K562 (cell line): ENCODE measurements around the gene GTF2A2. TPM values are rescaled to one million over a fixed set of nuclear protein-coding genes. Genes with fewer than 3 reads are reported as not detected.
A peak's percentile ranks its signal among the peaks of the same experiment; 100 is the strongest.

Experiments
- ADNP ChIP-seq: fragments of 200-800 bp; sonication (Bioruptor generic); IDR thresholded peaks from 2 replicates; pipeline ENCODE4 v1.6.1; 2016; ENCODE audit warnings: missing genetic modification characterization, missing compliant biosample characterization
- BCOR ChIP-seq: fragments of 450-650 bp; IDR thresholded peaks from 2 replicates; pipeline ENCODE4 v1.6.1; 2016
- BMI1 ChIP-seq: fragments of 150-350 bp; IDR thresholded peaks from 2 replicates; pipeline ENCODE4 v1.6.1; 2014; ENCODE audit warnings: low read length
- EP300 ChIP-seq: IDR thresholded peaks from 2 replicates; pipeline ENCODE4 v1.6.1; 2012; ENCODE audit warnings: low read length, improper control_type of control experiment
- ETS2 ChIP-seq: IDR thresholded peaks from 2 replicates; pipeline ENCODE4 v1.6.1; 2016; ENCODE audit warnings: borderline replicate concordance, missing genetic modification characterization, mild to moderate bottlenecking, moderate library complexity, missing compliant biosample characterization; ENCODE audit not compliant: poor library complexity, severe bottlenecking
- JUN ChIP-seq, 2 experiments: sonication (generic) in 1 of 2; formaldehyde crosslinking in 1 of 2; IDR thresholded peaks; 2 replicates each; pipeline versions ENCODE4 v1.6.1 to v1.8.0; 2012 to 2022; ENCODE audit warnings: borderline replicate concordance in 2 of 2, mild to moderate bottlenecking in 2 of 2, improper control_type of control experiment in 1 of 2, low read depth in 1 of 2, low read length in 1 of 2, missing genetic modification reagents in 1 of 2
- MEF2A ChIP-seq: IDR thresholded peaks from 2 replicates; pipeline ENCODE4 v1.6.1; 2011; ENCODE audit warnings: low read depth, mild to moderate bottlenecking, low read length, moderate library complexity; ENCODE audit not compliant: control insufficient read depth
- POLR2B ChIP-seq: fragments of 450-650 bp; IDR thresholded peaks from 2 replicates; pipeline ENCODE4 v1.6.1; 2018; ENCODE audit warnings: low read depth; ENCODE audit not compliant: partially characterized antibody
- POLR2G ChIP-seq: fragments of 200-400 bp; formaldehyde crosslinking; IDR thresholded peaks from 2 replicates; pipeline ENCODE4 v1.6.1; 2017; ENCODE audit warnings: low read depth, mild to moderate bottlenecking, antibody characterized with exemption, low read length, moderate library complexity
- PURB ChIP-seq: sonication (generic); formaldehyde crosslinking; IDR thresholded peaks from 2 replicates; pipeline ENCODE4 v1.9.0; 2021; ENCODE audit warnings: low read depth, mild to moderate bottlenecking, missing genetic modification reagents
- XRCC4 ChIP-seq: IDR thresholded peaks from one replicate; pipeline ENCODE4 v1.6.1; 2011; ENCODE audit not compliant: insufficient read depth, insufficient read length; ENCODE audit errors: extremely low read depth
- ZNF175 ChIP-seq: fragments of 200-800 bp; sonication (Bioruptor generic); IDR thresholded peaks from 2 replicates; pipeline ENCODE4 v1.6.1; 2016; ENCODE audit warnings: low read depth, mild to moderate bottlenecking, missing genetic modification characterization, missing compliant biosample characterization
- polyA plus RNA-seq, 8 experiments: library from polyadenylated mRNA; depleted of rRNA in 4 of 8; stranded (reverse) in 5 of 8; unstranded in 3 of 8; fragments of >200 nt; fragmentation: Nextera tagmentation in 2 of 8; fragmentation: Illumina TruSeq in 1 of 8; extraction: Ambion mirVana in 2 of 8; extraction: Trizol in 1 of 8; gene quantifications; 2 replicates each; pipeline versions ENCODE4 v1.2.1 to v1.2.3, GENCODE V29; 2011 to 2014; ENCODE audit warnings: inconsistent platforms in 1 of 8, missing spikeins in 1 of 8
- total RNA-seq, 7 experiments: library from RNA; depleted of rRNA in 6 of 7; stranded (reverse); fragments of >200 nt in 6 of 7; fragmentation: Illumina TruSeq in 2 of 7; extraction: Trizol in 2 of 7; gene quantifications; 2 replicates each; pipeline versions ENCODE4 v1.2.1 to v1.2.3, GENCODE V29; 2011 to 2021; ENCODE audit warnings: low replicate concordance in 1 of 7
- TF ChIP-seq, protein P1 (sequence below), 2 experiments: fragments of 150-350 bp in 1 of 2; IDR thresholded peaks; 2 replicates each; pipeline ENCODE4 v1.6.1; 2012 to 2016; ENCODE audit warnings: low read depth in 2 of 2, low read length in 2 of 2, mild to moderate bottlenecking in 1 of 2, moderate library complexity in 1 of 2
- TF ChIP-seq, protein P2 (sequence below): fragments of 250-450 bp; sonication (Bioruptor Pico); IDR thresholded peaks from 2 replicates; pipeline ENCODE4 v1.8.0; 2022; ENCODE audit warnings: inconsistent platforms, mild to moderate bottlenecking, moderate library complexity, borderline replicate concordance
- TF ChIP-seq, protein P3 (sequence below): sonication (generic); formaldehyde crosslinking; IDR thresholded peaks from 2 replicates; pipeline ENCODE4 v1.8.1; 2023; ENCODE audit warnings: mild to moderate bottlenecking, missing genetic modification reagents
- TF ChIP-seq, protein P4 (sequence below): sonication (generic); formaldehyde crosslinking; IDR thresholded peaks from 2 replicates; pipeline ENCODE4 v1.8.0; 2022; ENCODE audit warnings: mild to moderate bottlenecking, missing genetic modification reagents, borderline replicate concordance

The GTF2A2 gene
- total and polyA plus RNA-seq, 9 of the 15 experiments (the other 6 are each of a cell fraction or from before 2014, with no cell fraction given), result 128 to 656 (median 172) TPM

DNA sequence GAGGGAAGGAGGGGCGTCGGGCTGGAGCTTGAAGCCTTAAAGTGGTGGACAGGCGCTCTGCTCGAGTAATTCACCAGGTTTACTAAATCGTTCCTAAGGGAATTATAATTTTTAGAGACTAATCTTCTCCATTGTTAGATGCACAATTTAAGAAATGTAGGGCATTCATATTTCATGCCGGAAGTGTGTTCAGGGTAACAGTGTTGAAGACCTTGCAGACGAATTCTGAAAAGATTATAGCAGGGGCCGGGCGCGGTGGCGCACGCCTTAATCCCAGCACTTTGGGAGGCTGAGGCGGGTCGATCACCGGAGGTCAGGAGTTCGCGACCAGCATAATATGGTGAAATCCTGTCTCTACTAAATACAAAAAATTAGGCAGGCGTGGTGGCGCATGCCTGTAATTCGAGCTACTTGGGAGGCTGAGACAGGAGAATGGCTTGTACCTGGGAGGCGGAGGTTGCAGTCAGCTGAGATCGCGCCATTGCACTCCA lies 365 bp upstream of the GTF2A2 start (continued):
- TF ChIP-seq, protein P1, sequence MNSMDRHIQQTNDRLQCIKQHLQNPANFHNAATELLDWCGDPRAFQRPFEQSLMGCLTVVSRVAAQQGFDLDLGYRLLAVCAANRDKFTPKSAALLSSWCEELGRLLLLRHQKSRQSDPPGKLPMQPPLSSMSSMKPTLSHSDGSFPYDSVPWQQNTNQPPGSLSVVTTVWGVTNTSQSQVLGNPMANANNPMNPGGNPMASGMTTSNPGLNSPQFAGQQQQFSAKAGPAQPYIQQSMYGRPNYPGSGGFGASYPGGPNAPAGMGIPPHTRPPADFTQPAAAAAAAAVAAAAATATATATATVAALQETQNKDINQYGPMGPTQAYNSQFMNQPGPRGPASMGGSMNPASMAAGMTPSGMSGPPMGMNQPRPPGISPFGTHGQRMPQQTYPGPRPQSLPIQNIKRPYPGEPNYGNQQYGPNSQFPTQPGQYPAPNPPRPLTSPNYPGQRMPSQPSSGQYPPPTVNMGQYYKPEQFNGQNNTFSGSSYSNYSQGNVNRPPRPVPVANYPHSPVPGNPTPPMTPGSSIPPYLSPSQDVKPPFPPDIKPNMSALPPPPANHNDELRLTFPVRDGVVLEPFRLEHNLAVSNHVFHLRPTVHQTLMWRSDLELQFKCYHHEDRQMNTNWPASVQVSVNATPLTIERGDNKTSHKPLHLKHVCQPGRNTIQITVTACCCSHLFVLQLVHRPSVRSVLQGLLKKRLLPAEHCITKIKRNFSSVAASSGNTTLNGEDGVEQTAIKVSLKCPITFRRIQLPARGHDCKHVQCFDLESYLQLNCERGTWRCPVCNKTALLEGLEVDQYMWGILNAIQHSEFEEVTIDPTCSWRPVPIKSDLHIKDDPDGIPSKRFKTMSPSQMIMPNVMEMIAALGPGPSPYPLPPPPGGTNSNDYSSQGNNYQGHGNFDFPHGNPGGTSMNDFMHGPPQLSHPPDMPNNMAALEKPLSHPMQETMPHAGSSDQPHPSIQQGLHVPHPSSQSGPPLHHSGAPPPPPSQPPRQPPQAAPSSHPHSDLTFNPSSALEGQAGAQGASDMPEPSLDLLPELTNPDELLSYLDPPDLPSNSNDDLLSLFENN (IDR thresholded peaks at IDR 0.05; ENCODE audit: low read depth in 2 of 2, low read length in 2 of 2), result 0 out of 4 replicates have a peak, but pooled peaks of 1 of the 2 experiments have one; percentile 7
- TF ChIP-seq EP300 (no peak), MEF2A (no peak), BMI1 (no peak), PURB (CRISPR knock-in tag) (no peak), BCOR (peak; percentile 18; the same call in 1 of the 2 replicates), ETS2 (tag) (no peak), POLR2G (no peak), JUN (IDR thresholded peaks at IDR 0.05; ENCODE audit: borderline replicate concordance, low read depth, low read length) (no peak), JUN (CRISPR knock-in tag; IDR thresholded peaks at IDR 0.05; ENCODE audit: borderline replicate concordance) (no peak), POLR2B (peak; percentile 7), ADNP (tag) (no peak), XRCC4 (no peak), ZNF175 (CRISPR knock-in tag) (no peak)
- TF ChIP-seq, protein P2, sequence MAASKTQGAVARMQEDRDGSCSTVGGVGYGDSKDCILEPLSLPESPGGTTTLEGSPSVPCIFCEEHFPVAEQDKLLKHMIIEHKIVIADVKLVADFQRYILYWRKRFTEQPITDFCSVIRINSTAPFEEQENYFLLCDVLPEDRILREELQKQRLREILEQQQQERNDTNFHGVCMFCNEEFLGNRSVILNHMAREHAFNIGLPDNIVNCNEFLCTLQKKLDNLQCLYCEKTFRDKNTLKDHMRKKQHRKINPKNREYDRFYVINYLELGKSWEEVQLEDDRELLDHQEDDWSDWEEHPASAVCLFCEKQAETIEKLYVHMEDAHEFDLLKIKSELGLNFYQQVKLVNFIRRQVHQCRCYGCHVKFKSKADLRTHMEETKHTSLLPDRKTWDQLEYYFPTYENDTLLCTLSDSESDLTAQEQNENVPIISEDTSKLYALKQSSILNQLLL (CRISPR knock-in tag), result no peak
- TF ChIP-seq, protein P3, sequence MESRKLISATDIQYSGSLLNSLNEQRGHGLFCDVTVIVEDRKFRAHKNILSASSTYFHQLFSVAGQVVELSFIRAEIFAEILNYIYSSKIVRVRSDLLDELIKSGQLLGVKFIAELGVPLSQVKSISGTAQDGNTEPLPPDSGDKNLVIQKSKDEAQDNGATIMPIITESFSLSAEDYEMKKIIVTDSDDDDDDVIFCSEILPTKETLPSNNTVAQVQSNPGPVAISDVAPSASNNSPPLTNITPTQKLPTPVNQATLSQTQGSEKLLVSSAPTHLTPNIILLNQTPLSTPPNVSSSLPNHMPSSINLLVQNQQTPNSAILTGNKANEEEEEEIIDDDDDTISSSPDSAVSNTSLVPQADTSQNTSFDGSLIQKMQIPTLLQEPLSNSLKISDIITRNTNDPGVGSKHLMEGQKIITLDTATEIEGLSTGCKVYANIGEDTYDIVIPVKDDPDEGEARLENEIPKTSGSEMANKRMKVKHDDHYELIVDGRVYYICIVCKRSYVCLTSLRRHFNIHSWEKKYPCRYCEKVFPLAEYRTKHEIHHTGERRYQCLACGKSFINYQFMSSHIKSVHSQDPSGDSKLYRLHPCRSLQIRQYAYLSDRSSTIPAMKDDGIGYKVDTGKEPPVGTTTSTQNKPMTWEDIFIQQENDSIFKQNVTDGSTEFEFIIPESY (CRISPR knock-in tag), result peak; percentile 90
- TF ChIP-seq, protein P4, sequence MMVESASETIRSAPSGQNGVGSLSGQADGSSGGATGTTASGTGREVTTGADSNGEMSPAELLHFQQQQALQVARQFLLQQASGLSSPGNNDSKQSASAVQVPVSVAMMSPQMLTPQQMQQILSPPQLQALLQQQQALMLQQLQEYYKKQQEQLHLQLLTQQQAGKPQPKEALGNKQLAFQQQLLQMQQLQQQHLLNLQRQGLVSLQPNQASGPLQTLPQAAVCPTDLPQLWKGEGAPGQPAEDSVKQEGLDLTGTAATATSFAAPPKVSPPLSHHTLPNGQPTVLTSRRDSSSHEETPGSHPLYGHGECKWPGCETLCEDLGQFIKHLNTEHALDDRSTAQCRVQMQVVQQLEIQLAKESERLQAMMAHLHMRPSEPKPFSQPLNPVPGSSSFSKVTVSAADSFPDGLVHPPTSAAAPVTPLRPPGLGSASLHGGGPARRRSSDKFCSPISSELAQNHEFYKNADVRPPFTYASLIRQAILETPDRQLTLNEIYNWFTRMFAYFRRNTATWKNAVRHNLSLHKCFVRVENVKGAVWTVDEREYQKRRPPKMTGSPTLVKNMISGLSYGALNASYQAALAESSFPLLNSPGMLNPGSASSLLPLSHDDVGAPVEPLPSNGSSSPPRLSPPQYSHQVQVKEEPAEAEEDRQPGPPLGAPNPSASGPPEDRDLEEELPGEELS, result no peak
